Endothelial cell of umbilical vein (primary cell): ENCODE data around the gene MBTPS1. TPM values are rescaled to one million over a fixed set of nuclear protein-coding genes. Genes with fewer than 3 reads are reported as not detected.

Source experiments
- BruUV-seq: library from RNA; stranded (reverse); fragments of 400-500 nt; replicated peaks from 2 replicates; lab custom pipeline; 2021; lab: Mats Ljungman, UMichigan
- CTCF ChIA-PET: fragments of 300-600, 350-600 bp; sonication (Branson Sonifier 250); formaldehyde crosslinking; loops from one replicate; lab custom pipeline; 2021; ENCODE audit warnings: antibody characterized with exemption, inconsistent platforms; lab: Charles Lee
- POLR2A ChIA-PET: fragments of 300-600, 350-600 bp; sonication (Branson Sonifier 250); formaldehyde crosslinking; loops from one replicate; lab custom pipeline; 2021; ENCODE audit warnings: antibody characterized with exemption, inconsistent platforms; lab: Charles Lee
- DNase-seq: peaks from one replicate; pipeline ENCODE4 v3.0.0-alpha.2; 2011; ENCODE audit warnings: low read depth, low spot score
- FAIRE-seq: peaks from 2 replicates; lab custom pipeline; 2011; peaks lifted over from hg19 to GRCh38; lab: Jason Lieb, UNC
- H2AFZ ChIP-seq: 2 replicates; pipeline ENCODE4 v1.6.0; 2012; ENCODE audit warnings: low read depth, low read length, control low read depth, inconsistent platforms
- H3K27ac ChIP-seq: 2 replicates; pipeline ENCODE4 v1.5.1; 2011; ENCODE audit warnings: low read depth, mild to moderate bottlenecking, control low read depth, low read length, moderate library complexity; ENCODE audit not compliant: insufficient read depth
- H3K27me3 ChIP-seq, 2 experiments: 2 replicates each; pipeline versions ENCODE4 v1.6.0 to v1.6.1; 2011; ENCODE audit warnings: low read length in 2 of 2, mixed read lengths in 1 of 2; ENCODE audit not compliant: control insufficient read depth in 2 of 2, insufficient read depth in 2 of 2
- H3K36me3 ChIP-seq, 2 experiments: 2 replicates in 1 of 2; 3 replicates in 1 of 2; pipeline ENCODE4 v1.5.1; 2011; ENCODE audit warnings: low read length in 2 of 2, mild to moderate bottlenecking in 1 of 2, moderate library complexity in 1 of 2; ENCODE audit not compliant: control insufficient read depth in 2 of 2, insufficient read depth in 2 of 2; ENCODE audit errors: extremely low read depth in 1 of 2
- H3K4me1 ChIP-seq: 3 replicates; pipeline ENCODE4 v1.5.1; 2011; ENCODE audit warnings: mild to moderate bottlenecking, low read length; ENCODE audit not compliant: control insufficient read depth, insufficient read depth; ENCODE audit errors: extremely low read depth
- H3K4me2 ChIP-seq: 2 replicates; pipeline ENCODE4 v1.6.1; 2011; ENCODE audit warnings: low read length, control low read depth, mixed read lengths; ENCODE audit not compliant: insufficient read depth
- H3K4me3 ChIP-seq, 3 experiments: fragments of 200-600 bp in 1 of 3; sonication (generic), shearing (Covaris generic) in 1 of 3; replicated peaks in 1 of 3; 2 replicates each; pipeline ENCODE4 v1.5.1; 2011 to 2016; ENCODE audit warnings: control low read depth in 3 of 3, low read length in 3 of 3, mild to moderate bottlenecking in 2 of 3, inconsistent platforms in 1 of 3, low read depth in 1 of 3, moderate library complexity in 1 of 3; ENCODE audit not compliant: insufficient read depth in 1 of 3
- H3K79me2 ChIP-seq: 2 replicates; pipeline ENCODE4 v1.6.0; 2012; ENCODE audit warnings: low read length, inconsistent platforms; ENCODE audit not compliant: control insufficient read depth, insufficient read depth
- H3K9ac ChIP-seq: replicated peaks from 2 replicates; pipeline ENCODE3; 2011; ENCODE audit warnings: low read length, control low read depth; ENCODE audit not compliant: insufficient read depth; ENCODE audit errors: extremely low read depth
- H3K9me1 ChIP-seq: replicated peaks from 3 replicates; pipeline ENCODE4 v1.6.0; 2011; ENCODE audit warnings: mild to moderate bottlenecking, low read length; ENCODE audit not compliant: control insufficient read depth, insufficient read depth; ENCODE audit errors: extremely low read depth
- H3K9me3 ChIP-seq: replicated peaks from 2 replicates; pipeline ENCODE4 v1.5.1; 2012; ENCODE audit warnings: low read length, inconsistent platforms; ENCODE audit not compliant: control insufficient read depth, insufficient read depth
- H4K20me1 ChIP-seq: replicated peaks from 2 replicates; pipeline ENCODE3; 2011; ENCODE audit warnings: mild to moderate bottlenecking, low read length; ENCODE audit not compliant: control insufficient read depth, insufficient read depth; ENCODE audit errors: extremely low read depth
- CTCF ChIP-seq, 2 donors: IDR thresholded peaks; 1 replicate in 1 of 2; 2 replicates in 1 of 2; pipeline ENCODE4 v1.5.1; 2011; ENCODE audit warnings: low read length in 2 of 2, mild to moderate bottlenecking in 2 of 2, moderate library complexity in 2 of 2, control low read depth in 1 of 2, inconsistent platforms in 1 of 2, low read depth in 1 of 2; ENCODE audit not compliant: insufficient read depth in 1 of 2; ENCODE audit errors: extremely low read depth in 1 of 2
- EZH2 ChIP-seq: IDR thresholded peaks from 2 replicates; pipeline ENCODE4 v1.6.1; 2012; ENCODE audit warnings: borderline replicate concordance, low read depth, mild to moderate bottlenecking, moderate library complexity, low read length, inconsistent platforms; ENCODE audit not compliant: severe bottlenecking
- GATA2 ChIP-seq: IDR thresholded peaks from 2 replicates; pipeline ENCODE4 v1.7.0; 2011; ENCODE audit warnings: low read depth, mild to moderate bottlenecking, moderate library complexity, mixed read lengths, low read length; ENCODE audit not compliant: insufficient read length, insufficient read depth
- MYC ChIP-seq: IDR thresholded peaks from one replicate; pipeline ENCODE4 v1.6.1; 2011; ENCODE audit warnings: mild to moderate bottlenecking, low read depth, low read length
- POLR2A ChIP-seq: IDR thresholded peaks from 2 replicates; pipeline ENCODE4 v1.6.1; 2012; ENCODE audit warnings: low read depth, mild to moderate bottlenecking, control low read depth, low read length
- POLR2AphosphoS5 ChIP-seq: IDR thresholded peaks from 2 replicates; pipeline ENCODE4 v1.6.1; 2012; ENCODE audit warnings: low read depth, mild to moderate bottlenecking, control low read depth, low read length, moderate library complexity; ENCODE audit not compliant: insufficient read depth
- dilution Hi-C: fragments of 300-500 bp; cut with MboI; formaldehyde crosslinking; loops from one replicate; pipeline ENCODE4 v1.15.0; 2019; ENCODE audit warnings: low sequenced_read_pairs; ENCODE audit not compliant: extremely low pct_ligation_motif_present
- intact Hi-C: fragments of 100-400 bp; cut with micrococcal nuclease; formaldehyde crosslinking; loops from one replicate; pipeline ENCODE4 v1.10.0; 2022
- polyA plus RNA-seq, 4 experiments: library from polyadenylated mRNA; depleted of rRNA in 3 of 4; stranded (reverse) in 3 of 4; unstranded in 1 of 4; fragments of >200 nt; gene quantifications; 2 replicates each; pipeline versions ENCODE4 v1.2.1 to v1.2.3, GENCODE V29; 2011 to 2012; ENCODE audit warnings: missing spikeins in 1 of 4
- total RNA-seq: library from RNA; stranded (reverse); gene quantifications from 2 replicates; pipeline ENCODE4 v1.2.3, GENCODE V29; 2021

The MBTPS1 gene
- total and polyA plus RNA-seq, 2 donors (not counting 3 experiments of a cell fraction or from before 2014, with no cell fraction given): 82.3 to 99.6 TPM

- ChIA-PET POLR2A (no interaction called here), CTCF (interaction anchor here (3.3 kb wide), 1 partner anchor 14 kb away, joined by 11 read pairs; no protein-coding TSS in a partner anchor)
- H3K9ac ChIP-seq: no peak overlapping the region
- H3K79me2 ChIP-seq: peaks cover 25% of the 10 kb centered on the region
- H3K4me1 ChIP-seq: peaks cover 5% of the 10 kb centered on the region
- H3K9me3 ChIP-seq: no peaks in the 10 kb centered on the region
- H3K4me3 ChIP-seq: no peak overlapping the region
- no TSS peak for BruUV-seq
- no peaks in the 10 kb centered on the region for H3K27me3 ChIP-seq
- no peaks in the 10 kb centered on the region for H3K9me1 ChIP-seq
- DNase-seq (no peak), FAIRE-seq (peak; percentile 12)
- intact Hi-C loops (no loop called here), dilution Hi-C loops (no loop called here)
- H3K36me3 ChIP-seq: peaks cover 7 to 8% of the 10 kb centered on the region in 2 experiments
- no peak for TF ChIP-seq POLR2AphosphoS5
- no peak for TF ChIP-seq POLR2A
- no peak for TF ChIP-seq EZH2
- TF ChIP-seq GATA2: no peak
- no peak for TF ChIP-seq MYC
- TF ChIP-seq CTCF (IDR thresholded peaks at IDR 0.05; ENCODE audit: extremely low read depth in 1 of 2, insufficient read depth in 1 of 2, low read depth in 1 of 2, low read length in 2 of 2): no peak
- no peak overlapping the region for H3K4me2 ChIP-seq
- peaks cover 2% of the 10 kb centered on the region for H4K20me1 ChIP-seq
- no peak overlapping the region for H3K27ac ChIP-seq
- H2AFZ ChIP-seq: no peak overlapping the region
These were observed 17.8 kb downstream of the MBTPS1 start for GRCh38 chr16:84098939-84099338.
